ENCODE data around the gene SPPL3. TPM values are rescaled to one million over a fixed set of nuclear protein-coding genes. Genes with fewer than 3 reads are reported as not detected.

SPPL3 gene
- total RNA-seq, 1 donor from 2014 or later, result 44.1 TPM

DNA sequence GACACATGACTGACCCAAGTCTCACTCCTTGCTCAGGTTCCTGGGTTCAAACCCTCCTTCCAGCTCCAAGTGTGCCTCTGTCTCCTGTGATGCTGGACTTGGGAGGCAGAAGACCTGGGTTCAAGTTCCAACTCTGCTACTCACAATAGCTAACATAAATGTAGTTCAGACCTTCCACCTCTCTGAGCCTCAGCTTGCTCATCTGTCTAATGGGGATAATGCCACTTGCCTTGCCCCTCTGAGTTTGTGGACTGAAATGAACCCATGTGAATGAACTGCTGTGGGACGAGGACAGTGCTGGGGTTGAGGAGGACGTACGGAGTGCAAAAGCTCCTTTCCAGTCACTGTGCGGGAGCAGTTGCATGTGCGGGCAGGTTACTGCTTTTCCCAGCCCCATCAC is 137.6 kb downstream of the SPPL3 start:
- Histone ChIP-seq H3K9me3 (no peaks in the 10 kb centered on the region), H3K27ac (no peak overlapping the region), H3K27me3 (no peaks in the 10 kb centered on the region), H3K36me3 (peaks cover 72% of the 10 kb centered on the region), H3K4me3 (no peak overlapping the region), H3K4me1 (no peaks in the 10 kb centered on the region)
- intact Hi-C loops (cut with DNase I), result no loop called here
- no peak for DNase-seq
- ATAC-seq, result no peak
- TF ChIP-seq, protein P1, sequence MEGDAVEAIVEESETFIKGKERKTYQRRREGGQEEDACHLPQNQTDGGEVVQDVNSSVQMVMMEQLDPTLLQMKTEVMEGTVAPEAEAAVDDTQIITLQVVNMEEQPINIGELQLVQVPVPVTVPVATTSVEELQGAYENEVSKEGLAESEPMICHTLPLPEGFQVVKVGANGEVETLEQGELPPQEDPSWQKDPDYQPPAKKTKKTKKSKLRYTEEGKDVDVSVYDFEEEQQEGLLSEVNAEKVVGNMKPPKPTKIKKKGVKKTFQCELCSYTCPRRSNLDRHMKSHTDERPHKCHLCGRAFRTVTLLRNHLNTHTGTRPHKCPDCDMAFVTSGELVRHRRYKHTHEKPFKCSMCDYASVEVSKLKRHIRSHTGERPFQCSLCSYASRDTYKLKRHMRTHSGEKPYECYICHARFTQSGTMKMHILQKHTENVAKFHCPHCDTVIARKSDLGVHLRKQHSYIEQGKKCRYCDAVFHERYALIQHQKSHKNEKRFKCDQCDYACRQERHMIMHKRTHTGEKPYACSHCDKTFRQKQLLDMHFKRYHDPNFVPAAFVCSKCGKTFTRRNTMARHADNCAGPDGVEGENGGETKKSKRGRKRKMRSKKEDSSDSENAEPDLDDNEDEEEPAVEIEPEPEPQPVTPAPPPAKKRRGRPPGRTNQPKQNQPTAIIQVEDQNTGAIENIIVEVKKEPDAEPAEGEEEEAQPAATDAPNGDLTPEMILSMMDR (IDR thresholded peaks at IDR 0.05), result no peak

DNA sequence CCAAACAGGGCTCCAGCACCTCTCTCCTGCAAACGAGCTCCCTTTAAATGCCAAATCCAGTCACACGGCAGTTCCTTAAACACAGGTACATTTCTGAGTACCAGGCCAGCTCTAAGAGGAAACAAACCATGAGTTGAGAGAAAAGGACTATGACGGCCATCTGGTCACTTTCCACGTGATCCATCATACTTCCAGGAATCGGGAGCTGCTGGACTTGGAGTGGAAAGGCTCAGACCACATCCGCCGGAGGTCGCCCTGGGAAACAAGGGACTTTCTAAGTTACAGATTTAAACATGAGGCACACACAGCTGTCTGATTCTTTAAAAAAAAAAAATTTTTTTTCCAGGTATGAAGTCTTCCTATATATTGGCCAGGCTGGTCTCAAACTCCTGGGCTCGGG is 139.3 kb downstream of the SPPL3 start:
- Histone ChIP-seq H3K27ac (no peak overlapping the region), H3K9me3 (no peaks in the 10 kb centered on the region), H3K36me3 (peaks cover 78% of the 10 kb centered on the region), H3K4me3 (no peak overlapping the region), H3K27me3 (no peaks in the 10 kb centered on the region), H3K4me1 (no peaks in the 10 kb centered on the region)
- ATAC-seq (no peak), DNase-seq (no peak)
- intact Hi-C loops (cut with DNase I), result no loop called here
- TF ChIP-seq, protein P1 (IDR thresholded peaks at IDR 0.05), result no peak

DNA sequence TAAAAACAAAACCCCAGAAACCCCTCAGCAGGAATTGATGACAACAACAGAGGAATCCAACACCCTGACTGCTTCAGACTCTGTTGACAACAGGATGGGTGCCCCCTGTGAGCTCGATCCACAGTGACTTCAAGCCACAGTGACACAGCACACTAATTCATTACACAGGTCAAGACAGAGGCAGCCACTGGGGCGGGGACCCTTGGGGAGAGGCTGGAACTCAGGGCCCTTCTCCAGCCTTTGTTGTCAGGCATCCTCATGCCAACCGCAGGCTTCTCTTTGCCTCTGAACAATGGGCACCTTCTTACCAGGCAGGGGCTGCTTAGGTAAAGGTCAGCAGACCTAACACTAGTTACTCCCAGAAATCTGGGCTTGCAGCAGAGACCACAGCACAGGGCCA is 140.9 kb downstream of the SPPL3 start:
- Histone ChIP-seq H3K27ac (no peak overlapping the region), H3K9me3 (no peaks in the 10 kb centered on the region), H3K27me3 (no peaks in the 10 kb centered on the region), H3K36me3 (peaks cover 68% of the 10 kb centered on the region), H3K4me3 (no peak overlapping the region), H3K4me1 (no peaks in the 10 kb centered on the region)
- TF ChIP-seq, protein P1 (IDR thresholded peaks at IDR 0.05), result no peak
- ATAC-seq, result no peak
- DNase-seq, result no peak
- intact Hi-C loops (cut with DNase I), result no loop called here

DNA sequence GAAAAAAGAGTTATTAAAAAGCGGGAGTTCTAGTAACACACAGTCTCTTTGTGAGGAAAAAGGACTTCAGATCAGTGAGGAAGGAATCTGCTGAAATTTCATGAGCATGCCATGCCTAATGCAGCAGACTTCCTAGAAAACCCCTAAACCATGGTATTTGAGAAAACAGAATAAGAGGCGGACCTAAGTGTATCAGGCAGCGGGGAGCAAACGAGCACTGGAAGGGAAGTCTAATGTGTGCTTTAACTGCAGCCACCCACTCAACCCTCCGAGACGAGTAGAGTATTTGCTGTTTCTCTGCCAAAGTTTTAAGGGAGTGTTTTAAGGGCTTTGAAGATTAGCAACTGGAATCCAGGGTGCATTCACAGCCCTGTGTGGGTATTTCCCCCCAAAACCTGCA is 142.1 kb downstream of the SPPL3 start:
- ATAC-seq (peak; percentile 76), DNase-seq (no peak)
- peak overlapping the region; percentile 47 for H3K27ac ChIP-seq
- H3K4me3 ChIP-seq, result no peak overlapping the region
- TF ChIP-seq, protein P1 (IDR thresholded peaks at IDR 0.05), result no peak
- no peaks in the 10 kb centered on the region for H3K4me1 ChIP-seq
- H3K27me3 ChIP-seq, result no peaks in the 10 kb centered on the region
- intact Hi-C loops (cut with DNase I), result no loop called here
- H3K36me3 ChIP-seq, result peaks cover 56% of the 10 kb centered on the region
- H3K9me3 ChIP-seq, result no peaks in the 10 kb centered on the region

DNA sequence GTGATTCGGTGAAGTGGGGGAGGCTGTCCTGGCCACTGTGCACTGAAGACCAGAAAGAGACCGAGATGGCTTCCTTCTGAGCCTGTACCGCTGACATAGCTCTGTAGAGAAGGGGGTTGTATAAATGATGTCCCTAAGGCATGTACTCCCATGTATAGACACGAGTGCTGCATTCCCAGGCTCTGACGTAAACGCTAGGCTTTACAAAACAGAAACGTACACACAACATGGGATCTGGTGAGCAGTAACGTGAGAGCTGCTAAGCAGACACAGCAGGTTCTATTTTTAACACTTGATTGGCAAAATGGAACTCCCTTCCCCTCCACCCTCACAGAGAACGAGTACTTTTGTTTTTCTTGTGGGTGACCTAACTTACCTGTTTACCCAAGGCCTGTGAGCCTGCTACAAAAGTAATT is 142.6 kb downstream of the SPPL3 start:
- Histone ChIP-seq H3K4me1 (no peaks in the 10 kb centered on the region), H3K27ac (peak overlapping the region; percentile 47), H3K27me3 (no peaks in the 10 kb centered on the region), H3K36me3 (peaks cover 50% of the 10 kb centered on the region), H3K4me3 (no peak overlapping the region), H3K9me3 (no peaks in the 10 kb centered on the region)
- DNase-seq (no peak), ATAC-seq (peak; percentile 71)
- TF ChIP-seq, protein P1 (IDR thresholded peaks at IDR 0.05), result no peak
- intact Hi-C loops (cut with DNase I), result no loop called here
